Measurements from ENCODE around the gene RARB. TPM values are rescaled to one million over a fixed set of nuclear protein-coding genes. Genes with fewer than 3 reads are reported as not detected.

Gene RARB
- total RNA-seq, 1 donor from 2014 or later = 13.4 TPM

DNA sequence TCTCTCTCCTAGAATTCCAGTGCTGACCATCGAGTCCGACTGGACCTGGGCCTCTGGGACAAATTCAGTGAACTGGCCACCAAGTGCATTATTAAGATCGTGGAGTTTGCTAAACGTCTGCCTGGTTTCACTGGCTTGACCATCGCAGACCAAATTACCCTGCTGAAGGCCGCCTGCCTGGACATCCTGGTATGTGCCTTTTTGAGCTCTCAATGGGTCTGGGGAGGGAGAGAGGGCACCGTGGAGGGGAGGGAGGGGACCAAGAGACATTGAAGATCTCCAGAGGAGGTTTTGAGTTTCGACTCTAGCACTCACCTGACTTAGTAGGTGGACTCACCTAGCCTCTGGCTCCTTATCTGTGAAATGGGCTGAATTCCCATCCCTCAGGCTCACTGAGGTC is 152.5 kb downstream of the RARB start:
- no peak for DNase-seq

DNA sequence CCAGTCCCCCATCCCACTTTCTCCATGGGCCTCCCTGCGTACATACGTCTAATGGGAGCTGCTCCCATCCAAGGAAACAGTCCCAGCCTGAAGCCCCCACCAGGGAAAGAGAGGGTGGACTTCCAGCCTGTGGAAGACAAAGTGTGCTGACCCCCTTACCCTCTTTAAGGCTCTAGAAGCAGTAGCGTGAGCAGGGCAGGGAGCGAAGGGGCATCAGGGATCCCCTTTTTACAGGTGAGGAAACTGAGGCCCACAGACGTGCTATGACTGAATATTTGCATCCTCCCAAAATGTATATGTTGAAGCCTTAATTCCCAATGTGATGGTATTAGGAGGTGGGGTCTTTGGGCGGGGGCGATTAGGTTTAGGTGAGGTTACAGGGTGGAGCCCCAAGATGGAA is 153.3 kb downstream of the RARB start:
- DNase-seq = no peak

DNA sequence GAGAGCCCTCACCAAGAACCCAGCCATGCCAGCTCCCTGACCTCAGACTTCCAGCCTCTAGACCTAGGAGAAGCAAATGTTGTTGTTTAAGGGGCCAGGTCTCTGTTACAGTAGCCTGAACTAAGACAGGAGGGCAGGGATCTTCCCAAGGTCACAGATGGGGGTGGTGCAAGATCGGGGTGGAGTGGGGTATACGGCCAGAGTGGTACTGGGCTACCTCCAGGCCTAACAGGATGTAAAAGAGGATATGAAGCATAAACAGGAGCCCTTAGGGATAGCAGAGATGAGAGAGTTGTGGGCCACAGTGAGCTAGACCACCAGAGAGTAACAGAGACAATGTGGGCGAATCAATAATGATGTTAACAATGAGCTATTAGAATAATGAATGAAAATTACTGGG is 153.8 kb downstream of the RARB start:
- no peak for DNase-seq

DNA sequence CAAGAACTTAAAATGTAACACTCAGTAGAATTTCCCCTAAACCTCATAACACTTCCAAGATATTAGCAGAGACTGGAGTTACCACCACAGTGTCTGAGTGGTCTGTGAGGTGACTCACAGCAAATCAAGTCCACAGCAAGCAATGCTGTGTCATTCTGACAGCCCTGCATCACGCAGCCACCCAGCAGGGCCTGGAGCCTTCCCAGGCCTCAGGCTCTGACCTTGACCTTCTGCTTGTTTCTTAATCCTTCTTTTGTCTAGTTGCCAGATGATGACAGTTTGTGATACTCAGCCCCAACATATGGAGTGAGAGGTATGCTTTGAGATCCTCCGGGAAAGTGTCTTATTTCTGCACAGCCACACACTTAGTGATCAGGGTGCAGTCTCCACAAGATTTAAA is 154.2 kb downstream of the RARB start:
- no peak for DNase-seq

DNA sequence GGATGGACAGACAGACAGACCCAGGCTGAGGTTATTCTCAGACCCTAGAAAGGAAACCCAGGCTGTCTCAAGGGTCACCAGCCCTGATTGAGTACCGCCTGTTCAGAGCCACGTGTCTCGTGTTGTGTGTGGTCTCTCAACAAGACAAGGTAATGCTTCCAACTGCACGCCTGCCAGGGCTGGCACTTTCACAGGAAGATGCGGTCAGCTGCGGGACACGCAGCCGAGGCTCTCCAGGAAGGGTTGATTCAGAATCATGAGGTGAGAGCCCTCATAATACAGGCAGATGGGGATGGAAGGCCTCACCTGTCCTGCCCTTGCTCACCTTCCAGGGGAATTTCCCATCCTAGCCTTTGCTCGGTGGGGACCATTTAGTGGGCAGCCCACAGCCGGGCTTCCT is 155.3 kb downstream of the RARB start:
- DNase-seq = no peak

DNA sequence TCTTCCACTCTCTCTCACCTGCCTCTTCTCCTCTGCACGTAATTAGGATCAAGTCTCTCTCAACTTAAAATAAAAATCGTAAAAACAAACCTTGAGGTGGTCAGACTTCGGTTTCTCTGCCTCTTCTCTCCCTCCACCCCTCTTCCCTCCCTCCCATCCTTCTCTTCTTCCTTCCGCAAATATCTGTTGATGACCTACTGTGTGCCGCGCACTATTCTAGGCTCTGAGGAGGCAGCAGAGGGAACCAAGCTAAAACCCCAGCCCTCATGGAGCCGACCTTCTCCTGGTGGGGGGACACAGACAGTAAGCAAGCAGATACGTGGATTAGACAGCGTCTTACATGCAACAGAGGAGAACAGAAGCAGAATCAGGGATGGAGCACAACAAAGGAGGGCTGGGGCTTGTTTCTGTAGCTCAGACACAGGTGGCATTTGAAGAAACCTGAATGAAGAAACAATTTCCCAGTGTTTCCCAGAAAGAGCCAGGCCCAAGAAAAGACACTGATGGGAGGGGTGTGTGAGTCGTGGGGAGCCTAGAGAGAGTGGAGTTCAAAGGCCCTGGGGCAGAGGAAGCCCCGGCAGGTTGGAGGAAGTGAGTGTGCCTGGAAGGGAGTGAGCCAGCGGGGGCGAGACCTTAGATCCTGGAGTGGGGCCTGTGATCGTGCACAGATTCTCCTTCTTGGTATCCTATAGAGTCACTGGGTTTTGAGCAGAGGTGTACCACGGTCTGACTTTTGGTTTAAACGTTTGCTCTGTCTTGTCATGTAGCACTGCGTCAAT is 156.1 kb downstream of the RARB start:
- no peak for DNase-seq

DNA sequence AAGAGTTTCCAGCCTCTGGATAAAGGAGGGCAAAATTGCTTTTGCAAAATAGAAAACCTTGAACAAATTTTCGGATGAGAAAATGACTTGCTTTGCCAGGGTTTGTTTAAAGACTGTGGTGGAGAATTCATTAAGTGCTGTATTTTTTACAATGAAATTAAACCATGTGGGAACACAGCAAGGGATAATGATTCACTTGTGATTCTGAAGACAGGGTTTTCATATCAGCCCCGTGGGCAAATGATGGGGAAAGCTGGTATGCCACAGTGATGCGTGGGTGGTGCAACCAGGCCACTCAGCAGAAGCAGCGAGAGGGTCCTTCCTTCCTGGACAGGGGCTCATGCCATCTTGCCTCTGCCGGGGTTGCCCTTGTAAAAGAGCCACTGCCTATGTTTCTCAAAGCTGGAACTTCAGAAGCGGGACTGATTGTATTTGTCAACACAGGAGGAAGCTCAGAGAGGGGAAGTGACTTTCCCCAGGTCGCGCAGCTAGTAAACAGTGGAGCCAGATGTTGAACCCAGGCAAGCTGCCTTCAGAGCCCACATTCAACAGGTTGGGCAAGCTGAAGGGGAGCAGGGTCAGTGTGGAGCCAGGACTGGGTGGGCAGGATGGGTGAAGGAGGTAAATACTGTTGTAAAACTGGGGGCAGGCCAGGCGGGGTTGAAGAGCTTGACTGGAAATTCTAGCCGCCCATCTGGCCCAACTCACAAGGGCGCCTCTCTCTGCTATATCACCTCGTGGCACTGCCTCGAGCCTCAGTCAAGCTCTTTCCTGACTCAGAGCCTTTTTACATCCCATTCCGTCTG is 157.5 kb downstream of the RARB start:
- DNase-seq = no peak

DNA sequence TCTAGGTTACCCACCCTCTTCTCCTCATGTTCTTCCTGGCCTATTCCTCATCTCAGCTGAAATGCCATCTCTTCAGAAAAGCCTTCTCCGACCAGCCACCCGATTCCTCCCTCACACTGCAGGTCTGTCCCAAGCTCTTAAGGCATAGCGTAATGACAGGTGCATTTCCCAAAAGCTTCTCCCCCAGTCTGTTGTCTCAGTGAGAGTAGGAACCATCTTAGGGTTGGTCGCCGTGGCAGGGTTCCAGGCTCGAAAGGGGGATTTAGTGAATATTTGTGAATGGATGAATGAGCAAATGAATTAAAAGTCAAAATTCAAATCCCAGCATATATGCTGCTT is 158.1 kb downstream of the RARB start:
- DNase-seq = no peak

DNA sequence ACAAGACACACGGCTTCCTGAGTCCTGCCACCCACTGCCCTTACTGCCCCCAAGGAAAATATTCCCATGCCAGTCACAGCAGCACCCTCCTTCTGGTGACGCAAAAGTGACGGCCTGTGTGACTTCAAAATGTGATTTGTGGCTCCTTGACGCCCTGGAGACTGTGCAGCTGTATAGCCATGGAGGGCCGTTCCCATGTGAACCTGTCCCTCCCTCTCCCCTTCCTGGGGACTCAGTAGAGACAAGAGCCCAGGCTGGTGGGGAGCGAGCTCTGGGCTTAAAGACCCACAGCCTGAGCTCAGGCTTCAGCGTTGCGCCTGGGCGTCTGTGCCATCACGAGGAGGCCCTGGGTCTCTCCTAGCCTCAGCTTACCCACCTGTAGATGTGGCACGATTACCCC is 158.5 kb downstream of the RARB start:
- no peak for DNase-seq

DNA sequence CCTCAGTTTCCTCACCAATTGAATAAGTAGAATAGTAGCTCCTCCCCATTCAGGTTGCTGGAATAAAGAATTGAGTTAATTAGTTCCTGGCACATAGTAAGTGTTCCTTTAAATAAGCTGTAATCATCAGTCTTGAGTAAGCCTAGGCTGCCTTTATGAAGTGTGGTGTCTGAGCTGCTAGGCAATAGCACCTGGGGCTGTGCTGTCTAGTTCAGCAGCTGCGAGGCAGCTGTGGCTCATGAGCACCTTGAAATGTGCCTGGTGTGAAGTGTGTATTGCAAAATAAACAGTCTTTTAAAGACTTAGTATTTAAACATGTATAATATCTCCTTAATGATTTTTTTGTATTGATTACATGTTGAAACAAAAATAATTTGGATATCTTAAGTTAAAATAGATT is 159.0 kb downstream of the RARB start:
- DNase-seq = no peak

DNA sequence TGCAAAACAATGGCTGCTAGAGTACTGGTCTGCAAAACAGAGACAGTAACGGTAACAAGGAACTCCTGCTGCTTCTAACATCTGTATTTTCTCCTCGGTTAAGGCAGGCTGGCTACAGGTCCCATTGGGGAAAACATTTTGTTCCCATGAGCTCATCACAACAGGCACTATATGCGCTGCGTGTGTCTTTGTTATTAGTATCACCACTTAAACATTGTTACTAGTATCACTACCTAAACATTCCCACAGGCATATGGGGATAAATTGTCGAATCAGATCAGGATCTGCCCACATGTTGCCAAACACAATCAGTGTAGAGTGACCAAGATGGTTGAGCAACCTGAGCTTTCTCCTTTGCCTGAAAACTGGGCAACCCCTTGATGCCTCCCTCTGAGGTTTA is 159.5 kb downstream of the RARB start:
- DNase-seq = no peak

DNA sequence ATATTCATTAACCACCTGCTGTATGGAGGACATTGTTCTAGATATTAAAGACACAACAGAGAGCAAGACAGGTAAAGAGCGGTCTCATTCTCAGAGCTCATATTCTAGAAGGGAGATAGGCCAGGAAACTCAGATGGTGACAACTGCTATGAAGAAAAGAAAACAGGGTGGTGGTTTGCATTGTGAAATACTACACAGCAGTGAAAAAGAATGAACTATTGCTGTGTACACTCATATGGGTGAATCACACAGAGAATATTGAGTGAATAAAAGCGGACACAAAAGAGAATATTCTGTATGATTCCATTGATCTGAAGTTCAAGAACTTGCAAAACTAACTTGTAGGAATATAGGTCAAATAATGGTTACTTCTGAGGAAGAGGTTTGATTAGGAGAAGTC is 159.9 kb downstream of the RARB start:
- DNase-seq = no peak

DNA sequence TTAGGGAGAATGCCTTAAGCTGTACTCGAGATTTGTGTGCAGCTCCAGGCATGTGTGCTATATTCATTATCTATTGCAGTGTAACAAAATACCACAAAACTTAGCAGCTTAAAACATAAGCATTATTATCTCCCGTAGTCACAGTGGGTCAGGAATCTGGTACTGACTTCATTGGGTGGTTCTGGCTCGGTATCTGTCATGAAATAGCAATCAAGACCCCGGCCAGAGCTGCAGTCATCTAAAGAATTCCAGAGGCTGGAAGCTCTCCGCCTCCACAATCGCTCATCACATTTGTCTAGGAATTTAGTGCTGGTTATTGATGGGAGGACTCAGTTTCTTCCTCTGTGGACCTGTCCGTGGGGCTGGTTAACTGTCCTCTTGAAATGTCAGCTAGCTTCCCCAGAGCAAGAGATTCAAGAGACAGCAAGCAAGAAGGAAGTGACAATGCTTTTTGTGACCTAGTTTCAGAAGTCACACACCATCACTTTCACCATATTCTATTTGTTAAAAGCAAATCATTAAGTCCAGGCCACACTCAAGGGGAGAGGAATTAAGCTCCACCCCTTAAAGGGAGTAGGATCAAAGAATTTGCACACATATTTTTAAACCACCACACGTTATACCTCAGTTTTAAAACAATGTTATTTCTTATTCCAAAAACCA is 160.5 kb downstream of the RARB start:
- DNase-seq = no peak

DNA sequence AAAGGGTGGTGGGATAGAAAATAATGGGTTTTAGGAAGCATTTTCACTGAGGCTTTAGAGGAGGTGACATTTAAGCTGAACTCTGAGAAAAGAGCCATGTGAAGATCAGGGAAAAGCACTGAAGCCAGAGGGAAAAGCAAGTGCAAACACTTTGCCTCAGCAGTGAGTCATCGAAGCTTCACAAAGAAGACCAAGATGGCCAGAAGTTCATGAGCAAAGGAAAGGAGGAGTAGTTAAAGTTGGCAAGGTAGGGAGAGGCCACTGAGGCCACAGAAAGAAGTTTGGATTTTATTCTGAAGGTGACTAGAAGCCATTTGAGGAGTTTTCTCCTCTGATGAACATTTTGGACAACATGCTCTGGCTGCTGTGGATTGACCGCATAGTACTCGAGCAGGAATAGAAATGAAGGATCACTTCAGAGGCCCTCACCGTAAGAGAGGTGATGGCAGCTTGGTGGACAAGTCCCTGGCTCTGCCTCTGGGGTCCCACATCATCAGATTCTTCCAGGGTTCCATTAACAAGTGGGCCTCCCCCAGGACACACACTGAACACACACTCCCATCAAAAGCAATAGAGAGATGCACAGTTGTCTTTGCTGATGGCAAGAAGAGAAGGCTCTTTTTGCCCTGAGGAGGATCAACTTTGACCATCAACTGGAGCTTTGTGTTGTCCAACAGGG is 161.2 kb downstream of the RARB start:
- no peak for DNase-seq

DNA sequence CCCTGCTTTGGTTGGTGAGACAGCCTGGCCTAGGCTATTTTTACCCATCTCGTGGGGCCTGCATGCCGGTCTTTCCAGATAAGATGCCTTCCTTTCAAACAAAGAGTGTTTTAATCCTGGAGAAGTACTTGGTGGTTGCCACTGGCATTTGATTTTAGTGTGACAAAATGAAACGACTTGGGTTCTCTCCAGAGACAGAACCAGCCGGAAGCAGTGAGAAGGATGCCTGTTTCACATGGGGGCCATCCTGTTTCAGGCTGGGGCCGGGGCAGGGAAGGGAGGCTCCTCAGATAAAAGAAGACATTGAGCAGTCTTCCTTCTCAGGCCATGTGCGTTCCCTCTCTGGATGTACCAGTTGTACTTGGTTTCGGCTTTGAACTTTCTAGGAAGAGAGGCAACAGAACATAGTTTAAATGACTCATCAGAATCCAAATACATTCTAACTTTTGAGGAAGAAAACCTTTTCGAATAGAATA is 161.8 kb downstream of the RARB start:
- no peak for DNase-seq

DNA sequence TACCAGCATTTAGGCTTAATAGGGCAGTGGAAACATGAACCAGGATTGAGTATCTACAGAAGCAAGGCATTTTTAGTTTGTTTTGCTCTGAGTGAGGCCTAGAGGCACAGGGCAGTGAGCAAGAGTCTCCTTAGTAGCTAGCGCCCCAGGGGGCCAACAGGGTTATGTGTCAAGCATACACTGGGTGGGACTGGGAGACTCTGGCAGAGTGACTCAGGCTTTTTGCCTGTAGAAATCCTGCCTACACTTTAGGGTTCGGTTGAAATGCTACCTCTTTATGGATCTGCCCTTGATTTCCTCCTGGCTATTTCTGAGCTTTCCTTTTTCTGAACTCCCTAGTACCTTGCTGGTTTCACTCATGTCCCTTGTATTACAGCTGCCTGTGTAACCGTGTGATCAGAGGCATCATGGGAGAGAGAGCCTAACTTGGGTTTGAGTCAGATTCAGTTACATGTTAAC is 164.5 kb downstream of the RARB start:
- DNase-seq = no peak

DNA sequence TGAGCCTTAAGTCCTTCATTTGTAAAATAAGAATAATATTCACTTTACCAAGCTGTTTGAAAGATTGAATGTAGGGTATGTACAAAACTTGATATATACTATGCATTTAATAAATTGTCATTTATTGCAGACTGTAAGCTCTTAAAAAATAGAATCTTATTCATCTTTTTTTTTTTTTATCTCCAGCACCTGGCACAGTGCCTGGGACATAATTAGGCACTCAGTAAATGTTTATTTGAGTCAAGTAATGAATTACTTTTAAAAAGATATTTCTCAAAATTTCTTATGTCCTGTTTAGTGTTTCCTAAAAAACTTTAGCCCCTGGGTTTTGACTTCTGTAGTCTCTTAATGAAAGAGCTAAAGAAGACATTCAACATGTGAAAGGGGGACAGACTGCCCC is 164.9 kb downstream of the RARB start:
- DNase-seq = no peak

DNA sequence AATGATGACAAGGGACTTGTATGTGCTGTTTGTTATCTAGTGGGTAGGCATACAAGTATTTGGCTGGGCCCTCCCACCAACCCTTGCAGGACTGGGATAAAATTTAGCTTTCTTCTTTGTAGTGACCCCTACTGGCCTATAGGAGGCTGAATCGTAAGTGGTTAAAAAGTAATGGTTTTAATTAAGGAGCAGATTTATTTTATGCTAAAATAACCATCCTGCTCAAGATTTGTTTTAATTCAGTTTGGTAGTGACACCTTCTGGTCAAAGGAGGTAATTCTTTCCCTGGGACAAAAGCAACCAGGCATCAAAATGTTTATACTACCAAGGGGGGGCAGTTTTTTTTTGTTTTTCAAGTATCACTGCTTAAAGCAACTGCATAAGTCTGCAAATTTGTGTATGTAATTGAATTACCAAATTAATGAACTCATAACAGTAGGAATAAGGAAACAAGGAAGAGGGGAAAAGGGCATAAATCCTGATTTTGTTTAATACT is 166.0 kb downstream of the RARB start:
- DNase-seq = no peak

DNA sequence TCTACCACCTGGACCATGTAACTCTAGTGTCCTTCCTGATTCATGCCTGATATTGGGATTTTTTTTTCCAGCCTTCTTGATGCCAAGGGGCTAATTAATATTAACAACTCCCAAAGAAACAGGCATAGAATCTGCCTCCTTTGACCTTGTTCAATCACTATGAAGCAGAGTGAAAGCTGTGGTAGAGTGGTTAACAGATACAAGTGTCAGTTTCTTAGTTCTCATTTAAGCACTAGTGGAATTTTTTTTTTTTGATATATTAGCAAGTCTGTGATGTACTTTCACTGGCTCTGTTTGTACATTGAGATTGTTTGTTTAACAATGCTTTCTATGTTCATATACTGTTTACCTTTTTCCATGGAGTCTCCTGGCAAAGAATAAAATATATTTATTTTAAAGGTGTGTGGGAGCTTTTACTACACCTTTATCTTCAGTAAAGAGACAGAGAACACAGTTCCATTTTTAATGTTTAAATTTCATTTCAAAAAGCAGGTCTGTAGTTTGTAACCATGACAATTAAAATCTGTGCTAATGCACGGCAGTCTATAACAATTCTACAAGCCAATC is 169.6 kb downstream of the RARB start:
- no peak for DNase-seq

DNA sequence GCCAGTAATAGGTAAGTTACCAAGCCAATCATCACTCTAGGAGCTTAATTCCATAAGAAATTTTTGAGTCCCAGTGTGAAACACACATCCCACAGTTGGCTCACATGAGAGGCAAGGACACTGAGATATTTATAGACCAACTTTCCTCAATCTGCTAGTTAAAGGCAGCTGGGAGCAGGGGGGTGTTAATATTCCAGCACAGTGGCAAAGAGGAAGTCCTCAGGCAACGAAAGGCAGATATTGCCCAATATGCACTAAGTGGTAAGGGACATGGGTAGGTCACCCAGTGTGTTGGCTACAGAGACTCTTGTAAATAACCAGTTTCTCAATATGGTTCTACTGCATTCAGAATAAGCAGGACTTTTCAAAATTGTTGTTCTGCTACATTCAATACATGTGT is 175.6 kb downstream of the RARB start:
- no peak for DNase-seq

DNA sequence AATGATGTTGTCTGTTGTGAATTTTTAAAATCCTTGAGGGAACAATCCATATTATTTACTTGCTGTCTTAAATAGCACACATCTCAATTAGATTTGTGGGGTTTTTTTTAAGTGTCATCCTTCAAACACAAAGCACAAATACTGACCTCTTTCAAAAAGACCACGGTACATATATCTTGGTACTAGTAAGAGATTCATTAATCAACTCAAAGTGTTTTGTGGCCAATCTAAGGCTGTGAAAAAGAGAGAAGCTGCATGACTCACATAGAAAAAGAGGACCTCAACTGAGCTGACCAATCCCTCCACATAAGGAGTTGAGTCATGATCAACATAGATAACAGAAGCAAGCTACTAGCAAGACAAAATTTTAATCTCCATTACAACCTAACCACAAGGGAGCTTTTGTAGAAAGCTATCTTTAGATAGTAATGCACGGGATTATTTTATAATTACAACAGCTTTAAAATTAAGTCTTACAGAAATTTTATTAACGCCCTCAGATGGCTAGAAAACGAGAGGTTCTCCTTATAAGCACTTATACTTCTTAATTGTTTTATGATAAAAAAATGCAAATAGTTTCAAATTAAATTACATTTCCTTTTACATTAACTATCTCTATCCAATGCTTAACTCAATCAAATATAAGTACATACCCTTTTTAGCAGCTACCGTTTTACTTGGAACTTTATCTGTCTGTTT is 176.2 kb downstream of the RARB start:
- no peak for DNase-seq

DNA sequence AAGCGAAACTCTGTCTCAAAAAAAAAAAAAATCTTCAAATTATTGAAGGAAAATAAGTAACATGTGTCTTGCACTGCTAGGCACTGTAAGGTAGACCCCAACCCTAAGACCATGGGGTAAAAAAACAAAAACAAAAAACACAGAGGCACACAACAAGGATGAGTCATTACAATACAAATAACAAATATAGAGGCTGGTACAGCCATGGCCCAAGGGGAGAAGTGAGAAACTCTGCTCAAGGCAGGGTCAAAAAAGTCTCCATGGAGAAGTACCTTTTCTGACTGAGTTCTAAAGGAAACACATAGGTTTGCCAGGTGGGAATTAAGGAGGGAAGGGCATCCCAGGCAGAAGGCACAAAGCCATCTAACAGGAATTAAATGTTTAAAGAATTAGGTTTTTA is 182.1 kb downstream of the RARB start:
- no peak for DNase-seq

All from occipital lobe (tissue), 2 donors.